ENCODE results near the gene DAZ3.
"Not testable (repeated sequence)": the region's sequence is repeated elsewhere in the genome, so short reads cannot be mapped to it uniquely, and the experiment has no call there.

DNA sequence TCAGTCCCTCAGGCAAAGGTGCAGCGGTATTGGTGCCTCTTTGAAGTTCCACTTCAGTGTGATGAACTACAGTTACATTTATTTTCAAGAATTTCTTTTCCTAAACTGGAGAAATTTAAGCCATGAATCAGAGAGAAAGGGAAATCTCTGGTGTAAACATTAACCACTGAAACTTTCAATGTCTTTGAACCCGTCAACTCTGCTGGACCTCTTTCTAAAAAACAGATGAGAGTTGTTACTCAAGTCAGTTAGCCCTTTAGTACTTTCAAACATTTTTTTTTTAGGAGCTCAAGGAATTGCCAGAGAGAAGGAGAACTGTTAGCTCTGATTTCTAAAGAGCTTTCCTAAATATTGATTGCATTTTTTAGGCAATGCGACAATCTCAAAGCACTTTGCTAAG is 8.6 kb upstream of the DAZ3 start:
- TF ChIP-seq, protein P1, sequence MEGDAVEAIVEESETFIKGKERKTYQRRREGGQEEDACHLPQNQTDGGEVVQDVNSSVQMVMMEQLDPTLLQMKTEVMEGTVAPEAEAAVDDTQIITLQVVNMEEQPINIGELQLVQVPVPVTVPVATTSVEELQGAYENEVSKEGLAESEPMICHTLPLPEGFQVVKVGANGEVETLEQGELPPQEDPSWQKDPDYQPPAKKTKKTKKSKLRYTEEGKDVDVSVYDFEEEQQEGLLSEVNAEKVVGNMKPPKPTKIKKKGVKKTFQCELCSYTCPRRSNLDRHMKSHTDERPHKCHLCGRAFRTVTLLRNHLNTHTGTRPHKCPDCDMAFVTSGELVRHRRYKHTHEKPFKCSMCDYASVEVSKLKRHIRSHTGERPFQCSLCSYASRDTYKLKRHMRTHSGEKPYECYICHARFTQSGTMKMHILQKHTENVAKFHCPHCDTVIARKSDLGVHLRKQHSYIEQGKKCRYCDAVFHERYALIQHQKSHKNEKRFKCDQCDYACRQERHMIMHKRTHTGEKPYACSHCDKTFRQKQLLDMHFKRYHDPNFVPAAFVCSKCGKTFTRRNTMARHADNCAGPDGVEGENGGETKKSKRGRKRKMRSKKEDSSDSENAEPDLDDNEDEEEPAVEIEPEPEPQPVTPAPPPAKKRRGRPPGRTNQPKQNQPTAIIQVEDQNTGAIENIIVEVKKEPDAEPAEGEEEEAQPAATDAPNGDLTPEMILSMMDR (IDR thresholded peaks at IDR 0.05): not testable (repeated sequence)
- TF ChIP-seq POLR2A, EP300 (IDR thresholded peaks at IDR 0.05): not testable (repeated sequence)

All from stomach (tissue), 4 donors.